ENCODE data around the gene CDIPT.
A peak's percentile ranks its signal among the peaks of the same experiment; 100 is the strongest.
"Not testable (repeated sequence)": the region's sequence is repeated elsewhere in the genome, so short reads cannot be mapped to it uniquely, and the experiment has no call there.

Gene CDIPT

DNA sequence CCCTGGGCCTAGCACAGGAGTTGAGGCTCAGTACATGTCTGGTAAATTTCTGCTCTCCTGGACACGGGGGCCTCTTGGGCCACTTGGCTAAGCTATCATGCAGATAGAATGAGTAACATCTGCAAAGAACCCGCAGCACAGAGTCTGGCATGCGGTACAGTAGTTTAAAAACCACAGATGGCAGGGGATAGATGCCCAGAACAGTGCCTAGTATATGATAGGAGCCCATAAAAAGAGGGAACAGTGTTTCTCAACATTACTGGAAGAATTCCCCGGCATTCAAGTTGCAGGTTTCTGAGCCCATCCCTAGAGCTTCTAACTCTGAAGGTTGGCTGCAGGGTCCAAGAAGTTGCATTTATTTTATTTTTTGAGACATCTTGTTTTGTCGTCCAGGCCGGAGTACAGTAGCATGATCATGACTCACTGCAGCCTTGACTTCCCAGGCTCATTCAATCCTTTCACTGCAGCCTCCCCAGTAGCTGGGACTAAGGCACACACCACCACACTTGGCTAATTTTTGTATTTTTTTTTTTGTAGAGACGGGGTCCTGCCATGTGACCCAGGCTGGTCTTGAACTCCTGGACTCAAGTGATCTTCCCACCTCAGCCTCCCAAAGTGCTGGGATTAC is 5.8 kb downstream of the CDIPT start:
- DNase-seq: peak; percentile 52

DNA sequence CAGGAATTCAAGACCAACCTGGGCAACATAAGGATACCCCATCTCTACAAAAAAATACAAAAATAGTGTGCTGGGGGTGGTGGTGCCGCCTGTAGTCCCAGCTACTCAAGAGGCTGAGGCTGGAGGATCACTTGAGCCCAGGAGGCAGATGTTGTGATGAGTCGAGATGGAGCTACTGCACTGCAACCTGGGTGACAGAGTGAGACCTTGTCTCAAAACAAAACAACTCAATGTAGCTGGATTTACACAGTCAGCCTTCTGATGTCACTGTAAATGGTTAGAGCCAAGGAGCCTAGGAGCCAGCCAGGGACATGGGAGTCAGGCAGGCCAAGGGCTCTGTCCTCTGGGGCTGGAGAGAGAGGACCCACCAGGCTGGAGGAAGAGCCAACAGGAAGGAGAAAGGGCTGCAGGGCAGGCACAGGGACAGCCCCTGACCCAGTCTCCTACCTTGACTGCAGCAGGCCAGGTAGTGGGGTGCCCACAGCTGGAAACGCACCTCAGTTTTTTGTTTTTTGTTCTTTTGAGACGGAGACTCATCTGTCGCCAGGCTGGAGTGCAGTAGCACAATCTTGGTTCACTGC is 8.4 kb downstream of the CDIPT start:
- no peak for DNase-seq

DNA sequence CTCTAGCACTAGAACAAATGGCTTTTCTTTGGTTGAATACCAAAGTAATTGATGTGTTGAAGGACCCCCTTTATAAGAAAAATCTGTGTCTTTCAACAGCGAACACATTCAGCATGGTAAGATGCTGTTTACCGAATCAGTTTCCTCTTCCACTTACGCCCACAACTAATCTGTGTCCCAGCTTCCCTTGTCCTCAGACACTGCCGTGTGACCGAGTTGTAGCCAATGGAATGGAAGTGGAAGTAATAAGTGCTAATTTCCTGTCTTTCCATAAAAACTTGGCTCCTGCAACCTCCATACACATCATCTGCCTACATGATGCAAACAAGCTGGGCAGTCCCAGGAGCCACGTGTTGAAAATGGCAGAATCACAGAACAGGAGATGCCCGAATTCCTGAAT is 10.4 kb downstream of the CDIPT start:
- DNase-seq: peak; percentile 59

DNA sequence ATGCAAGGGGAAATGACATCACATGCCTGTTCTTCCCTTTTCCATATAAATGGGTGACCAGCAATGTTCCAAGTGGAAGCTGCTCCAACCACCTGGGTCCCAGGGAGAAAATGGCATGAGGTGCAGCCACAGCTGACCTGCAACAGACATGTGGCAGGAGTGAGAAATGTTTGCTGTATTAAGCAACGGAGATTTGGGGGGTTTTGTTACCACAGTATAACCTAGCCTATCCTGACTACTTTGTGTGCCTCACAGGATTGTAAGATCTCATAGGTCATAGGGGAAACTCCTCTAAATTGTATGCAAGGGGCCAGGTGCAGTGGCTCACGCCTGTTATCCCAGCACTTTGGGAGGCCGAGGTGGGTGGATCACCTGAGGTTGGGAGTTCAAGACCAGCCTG is 12.0 kb downstream of the CDIPT start:
- DNase-seq: no peak

DNA sequence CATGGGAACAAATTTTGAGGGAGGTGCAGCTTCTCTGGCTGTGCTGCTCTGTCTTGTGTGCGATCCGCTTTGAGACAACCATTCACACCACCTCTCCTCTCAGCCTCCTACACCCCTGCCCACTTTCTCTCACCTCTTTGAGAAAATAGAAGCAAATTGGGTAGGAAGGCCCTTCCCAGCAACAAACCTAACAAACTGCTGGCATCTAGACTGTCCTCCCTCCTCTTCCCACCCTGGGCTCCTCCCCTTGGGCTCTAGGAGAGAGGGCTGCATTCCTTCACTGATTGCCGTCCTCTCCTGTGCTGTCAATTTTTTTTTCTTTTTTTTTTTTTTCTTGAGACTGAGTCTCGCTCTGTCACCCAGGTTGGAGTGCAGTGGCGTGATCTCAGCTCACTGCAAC is 13.5 kb downstream of the CDIPT start:
- no peak for DNase-seq

DNA sequence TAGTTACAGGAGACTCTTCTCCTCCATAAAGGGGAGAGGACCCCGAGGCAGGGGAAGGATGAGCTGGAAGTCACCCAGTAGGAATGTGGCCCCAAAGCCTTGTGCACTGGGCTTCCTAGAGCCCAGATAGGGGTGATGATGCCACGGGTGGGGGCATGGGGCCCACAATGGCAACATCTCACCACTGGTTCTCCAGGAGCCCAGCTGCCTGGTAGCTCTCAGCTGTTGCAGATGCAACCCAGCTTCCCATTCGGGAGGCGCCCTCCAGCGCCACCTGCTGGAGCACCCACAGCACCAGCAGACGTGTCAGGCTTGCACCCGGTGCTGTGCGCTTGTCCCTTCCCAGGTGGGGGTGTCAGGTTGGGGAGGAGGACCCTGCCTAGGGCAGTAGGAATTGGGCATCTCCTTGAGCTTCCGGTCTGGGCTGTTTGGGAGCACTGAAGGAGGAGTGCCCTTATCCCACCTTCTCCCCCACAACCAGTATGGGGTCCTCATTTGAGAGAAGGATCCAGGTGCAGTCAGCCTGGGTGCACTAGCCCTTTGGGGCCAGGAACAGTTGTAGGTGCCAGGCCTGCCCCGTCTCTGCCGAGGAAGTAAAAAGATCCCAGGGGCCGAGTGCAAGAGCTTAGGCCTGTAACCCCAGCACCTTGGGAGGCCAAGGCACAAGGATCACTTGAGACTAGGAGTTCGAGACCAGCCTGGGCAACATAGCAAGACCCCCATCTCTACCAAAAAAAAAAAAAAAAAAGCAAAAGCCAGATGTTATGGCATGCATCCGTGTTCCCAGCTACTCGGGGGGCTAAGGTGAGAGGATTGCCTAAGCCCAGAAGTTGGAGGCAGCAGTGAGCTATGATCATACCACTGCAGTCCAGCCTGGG is 14.4 kb downstream of the CDIPT start:
- peak; percentile 52 for DNase-seq

DNA sequence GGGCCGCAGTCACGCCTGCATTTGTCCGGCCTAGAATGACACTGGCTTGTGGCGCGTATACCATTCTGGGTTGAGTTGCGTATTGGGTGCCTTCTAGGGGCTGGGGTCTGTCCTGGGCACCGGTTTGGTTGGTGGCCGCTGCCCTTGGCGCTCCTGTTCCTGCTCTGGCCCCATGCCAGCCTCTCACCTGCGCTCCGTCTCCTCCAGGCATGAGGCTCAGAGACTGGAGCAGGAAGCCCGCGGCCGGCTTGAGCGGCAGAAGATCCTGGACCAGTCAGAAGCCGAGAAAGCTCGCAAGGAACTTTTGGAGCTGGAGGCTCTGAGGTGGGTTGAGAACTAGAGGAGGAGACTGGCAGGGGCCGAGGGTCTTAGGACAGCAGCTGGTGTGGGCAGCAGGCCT is 17.4 kb downstream of the CDIPT start:
- DNase-seq: no peak

DNA sequence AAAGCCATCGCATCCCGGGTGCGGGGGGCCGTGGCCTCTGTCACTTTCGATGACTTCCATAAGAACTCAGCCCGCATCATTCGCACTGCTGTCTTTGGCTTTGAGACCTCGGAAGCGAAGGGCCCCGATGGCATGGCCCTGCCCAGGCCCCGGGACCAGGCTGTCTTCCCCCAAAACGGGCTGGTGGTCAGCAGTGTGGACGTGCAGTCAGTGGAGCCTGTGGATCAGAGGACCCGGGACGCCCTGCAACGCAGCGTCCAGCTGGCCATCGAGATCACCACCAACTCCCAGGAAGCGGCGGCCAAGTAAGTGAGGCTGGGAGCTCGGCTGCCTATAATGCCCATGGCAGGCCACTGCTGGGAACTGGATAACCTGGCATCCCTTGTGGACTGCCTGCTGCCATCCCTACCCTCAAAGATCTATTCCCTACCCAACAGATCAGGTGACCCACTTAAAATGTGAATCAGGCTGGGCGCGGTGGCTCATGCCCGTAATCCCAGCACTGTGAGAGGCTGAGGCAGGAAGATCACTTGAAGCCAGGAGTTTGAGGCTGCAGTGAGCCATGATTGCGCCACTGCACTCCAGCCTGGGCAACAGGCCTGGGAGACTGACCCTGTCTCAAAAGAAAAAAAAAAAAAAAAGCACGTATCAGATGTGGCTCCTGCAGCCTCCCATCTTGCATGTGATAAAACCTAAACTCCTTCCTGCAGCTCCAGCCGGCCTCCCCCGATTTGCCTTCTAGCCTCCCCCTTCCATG is 18.3 kb downstream of the CDIPT start:
- no peak for DNase-seq

DNA sequence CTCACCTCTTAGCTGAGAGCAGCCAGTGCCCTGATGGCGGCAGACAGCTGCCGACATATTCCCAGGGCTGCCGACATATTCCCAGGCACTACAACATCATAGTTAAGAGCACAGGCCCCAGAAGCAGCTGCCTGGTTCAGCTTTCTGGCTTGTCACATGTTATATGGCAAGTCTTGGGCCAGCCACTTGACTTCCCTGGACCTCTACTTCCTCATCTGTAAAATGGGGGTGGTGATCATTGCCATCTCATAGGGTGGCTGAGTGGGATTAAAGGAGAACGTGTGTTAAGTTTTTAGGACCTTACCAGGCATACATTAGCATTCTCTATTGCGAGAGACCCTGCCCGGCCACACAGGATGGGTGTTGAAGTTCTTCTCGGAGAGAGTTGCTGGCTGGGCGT is 19.1 kb downstream of the CDIPT start:
- DNase-seq: no peak

DNA sequence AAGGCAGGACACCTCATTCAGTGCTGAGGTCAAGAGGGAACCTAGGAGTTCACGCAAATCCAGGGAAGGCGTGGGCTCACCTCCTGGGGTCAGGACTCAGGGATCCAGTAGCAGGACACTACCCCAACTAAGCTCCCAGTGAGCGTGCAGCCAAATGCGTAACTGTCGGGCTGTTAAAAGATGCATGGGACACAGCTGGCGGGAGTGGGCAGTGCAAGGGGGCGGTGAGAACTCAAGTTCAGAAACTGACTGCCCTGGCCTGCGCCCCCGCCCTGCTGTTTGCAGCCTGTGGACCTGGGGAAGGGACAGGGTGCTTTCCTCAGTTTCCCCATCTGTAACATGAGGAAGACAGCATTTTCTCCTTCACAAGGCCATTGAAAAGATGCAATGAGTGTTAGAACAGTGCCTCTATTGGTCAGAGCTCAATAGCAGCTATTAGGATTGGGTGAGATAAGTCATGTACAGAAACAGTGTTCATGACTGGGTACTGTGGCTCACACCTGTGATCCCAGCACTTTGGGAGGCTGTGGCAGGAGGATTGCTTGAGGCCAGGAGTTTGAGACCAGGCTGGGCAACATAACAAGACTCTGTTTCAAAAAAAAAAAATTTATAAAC is 20.2 kb downstream of the CDIPT start:
- no peak for DNase-seq

DNA sequence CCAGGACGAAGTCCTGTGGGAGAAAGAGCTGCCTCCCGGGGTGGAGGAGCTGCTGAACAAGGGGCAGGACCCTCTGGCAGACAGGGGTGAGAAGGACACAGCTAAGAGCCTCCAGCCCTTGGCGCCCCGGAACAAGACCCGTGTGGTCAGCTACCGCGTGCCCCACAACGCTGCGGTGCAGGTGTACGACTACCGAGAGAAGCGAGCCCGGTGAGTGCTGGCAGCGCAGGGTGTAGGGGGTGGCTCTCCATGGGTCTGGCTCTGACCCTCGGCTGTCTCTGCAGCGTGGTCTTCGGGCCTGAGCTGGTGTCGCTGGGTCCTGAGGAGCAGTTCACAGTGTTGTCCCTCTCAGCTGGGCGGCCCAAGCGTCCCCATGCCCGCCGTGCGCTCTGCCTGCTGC is 21.4 kb downstream of the CDIPT start:
- no peak for DNase-seq

DNA sequence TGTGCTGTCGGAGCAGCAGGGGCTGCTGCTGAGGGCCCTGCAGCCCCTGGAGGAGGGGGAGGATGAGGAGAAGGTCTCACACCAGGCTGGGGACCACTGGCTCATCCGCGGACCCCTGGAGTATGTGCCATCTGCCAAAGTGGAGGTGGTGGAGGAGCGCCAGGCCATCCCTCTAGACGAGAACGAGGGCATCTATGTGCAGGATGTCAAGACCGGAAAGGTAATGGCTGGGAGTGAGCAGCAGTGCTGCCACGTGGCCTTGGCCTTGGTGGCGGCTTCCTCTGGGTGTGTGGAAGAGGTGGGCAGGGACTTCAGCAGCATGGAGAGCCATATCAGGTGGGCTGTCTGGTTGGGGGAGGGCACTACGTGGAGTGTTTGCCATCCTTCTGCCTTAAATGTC is 22.8 kb downstream of the CDIPT start:
- DNase-seq: no peak

DNA sequence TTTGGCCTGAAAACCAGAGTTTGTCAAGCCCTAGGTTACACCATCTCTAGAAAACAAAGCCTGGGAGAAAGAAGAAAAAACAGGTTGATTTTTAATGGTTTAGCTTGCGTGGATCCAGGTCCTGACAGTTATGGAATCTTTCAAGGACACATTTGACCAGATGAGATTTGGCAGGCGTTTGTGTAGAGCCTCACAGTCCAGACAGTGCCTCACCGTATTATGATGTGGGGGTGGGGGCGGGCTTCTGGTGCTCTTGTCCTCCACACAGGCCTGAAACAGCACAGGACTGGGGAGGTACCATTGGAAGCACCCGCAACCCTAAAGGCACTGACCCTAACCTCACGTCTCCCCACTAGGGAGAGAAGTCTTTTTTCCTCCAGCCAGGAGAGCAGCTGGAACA is 23.2 kb downstream of the CDIPT start:
- DNase-seq: no peak

DNA sequence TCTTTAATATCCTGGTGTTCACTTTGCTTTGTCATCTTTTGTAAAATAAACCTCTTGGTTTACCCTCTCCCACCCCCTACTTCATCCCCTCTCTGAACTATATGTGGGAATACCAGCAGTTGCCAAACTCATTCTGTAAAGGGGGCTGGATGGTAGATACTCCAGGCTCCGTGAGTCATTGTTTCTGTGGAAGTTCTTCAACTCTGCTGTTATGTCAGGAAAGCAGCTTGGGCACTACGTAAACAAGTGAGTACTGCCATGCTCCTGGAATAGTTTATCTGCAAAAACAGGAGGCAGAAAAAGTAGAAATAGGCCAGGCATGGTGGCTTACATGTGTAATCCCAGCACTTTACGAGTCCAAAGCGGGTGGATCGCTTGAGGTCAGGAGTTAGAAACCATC is 25.2 kb downstream of the CDIPT start:
- DNase-seq: no peak

DNA sequence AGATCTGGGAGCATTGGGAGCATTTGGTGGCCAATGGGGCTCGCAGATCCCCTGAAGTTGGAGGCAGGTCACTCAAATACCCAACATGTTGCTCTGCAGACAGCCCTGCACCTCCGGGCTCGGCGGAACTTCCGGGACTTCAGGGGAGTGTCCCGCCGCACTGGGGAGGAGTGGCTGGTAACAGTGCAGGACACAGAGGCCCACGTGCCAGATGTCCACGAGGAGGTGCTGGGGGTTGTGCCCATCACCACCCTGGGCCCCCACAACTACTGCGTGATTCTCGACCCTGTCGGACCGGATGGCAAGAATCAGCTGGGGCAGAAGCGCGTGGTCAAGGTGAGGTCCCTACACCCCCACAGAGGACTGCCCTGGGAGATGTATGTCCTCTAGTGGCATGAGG is 26.4 kb downstream of the CDIPT start:
- DNase-seq: no peak

DNA sequence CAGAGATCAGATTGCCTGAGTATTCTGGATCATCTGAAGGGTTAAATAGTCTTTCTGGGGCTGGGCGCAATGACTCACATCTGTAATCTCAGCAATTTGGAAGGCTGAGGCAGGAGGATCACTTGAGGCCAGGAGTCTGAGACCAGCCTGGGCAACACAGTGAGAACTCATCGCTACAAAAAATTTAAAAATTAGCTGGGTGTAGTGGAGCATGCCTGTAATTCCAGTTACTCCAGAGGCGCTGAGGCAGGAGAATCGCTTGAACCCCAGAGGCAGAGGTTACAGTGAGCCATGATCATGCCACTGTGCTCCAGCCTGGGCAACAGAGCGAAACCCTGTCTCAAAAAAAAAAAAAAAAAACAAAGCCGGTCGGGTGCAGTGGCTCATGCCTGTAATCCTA is 27.1 kb downstream of the CDIPT start:
- DNase-seq: no peak

DNA sequence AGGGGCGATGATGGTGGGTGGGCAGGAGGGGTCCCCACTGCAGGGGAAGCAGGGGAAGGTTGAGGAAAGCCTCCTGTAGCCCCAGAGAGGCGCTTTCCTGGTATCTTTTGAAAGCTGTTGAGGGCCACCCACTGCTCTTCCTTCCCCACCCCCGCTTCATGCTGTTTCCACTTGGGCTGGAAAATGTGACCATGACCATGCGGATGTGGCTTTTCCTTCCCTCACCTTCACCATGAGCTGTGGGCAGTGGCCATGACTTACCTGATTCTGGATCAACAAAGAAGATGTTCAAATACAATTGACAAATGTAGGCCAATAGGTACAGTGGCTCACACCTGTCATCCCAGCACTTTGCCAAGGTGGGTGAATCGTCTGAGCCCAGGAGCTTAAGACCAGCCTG is 28.9 kb downstream of the CDIPT start:
- no peak for DNase-seq

DNA sequence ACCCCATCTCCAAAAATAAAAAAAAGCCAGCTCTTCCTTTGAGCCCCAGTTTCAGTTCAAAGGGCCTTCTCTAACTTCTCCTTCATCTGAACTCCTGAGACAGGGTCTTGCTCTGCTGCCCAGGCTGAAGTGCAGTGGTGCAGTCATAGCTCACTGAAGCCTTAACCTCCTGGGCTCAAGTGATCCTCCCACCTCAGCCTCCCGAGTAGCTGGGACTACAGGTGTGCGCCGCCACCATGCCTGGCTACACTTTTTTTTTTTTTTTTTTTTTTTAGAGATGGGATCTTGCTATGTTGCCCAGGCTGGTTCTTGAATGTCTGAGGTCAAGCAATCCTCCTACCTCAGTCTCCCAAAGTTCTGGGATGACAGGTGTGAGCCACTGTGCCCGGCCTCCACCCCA is 29.8 kb downstream of the CDIPT start:
- DNase-seq: not testable (repeated sequence)

DNA sequence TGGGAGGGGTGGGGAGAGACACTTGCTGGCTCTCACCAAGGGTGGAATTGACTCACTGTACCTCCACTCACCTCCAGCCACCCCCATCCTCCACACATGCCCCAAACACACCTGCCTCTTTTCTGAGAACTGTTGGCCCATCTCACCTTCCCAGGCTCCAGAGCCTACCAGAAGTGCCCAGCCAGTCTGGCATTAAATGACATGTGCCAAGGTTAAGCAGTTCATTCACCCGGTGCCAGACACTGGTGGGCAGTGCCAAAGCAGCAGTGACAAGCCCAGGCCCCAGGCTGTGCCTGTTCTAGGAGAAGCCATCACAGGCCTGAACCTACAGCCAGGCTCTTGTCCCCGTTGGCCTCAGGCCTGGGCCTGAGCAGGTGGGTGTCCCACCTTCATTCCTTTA is 31.5 kb downstream of the CDIPT start:
- no peak for DNase-seq

DNA sequence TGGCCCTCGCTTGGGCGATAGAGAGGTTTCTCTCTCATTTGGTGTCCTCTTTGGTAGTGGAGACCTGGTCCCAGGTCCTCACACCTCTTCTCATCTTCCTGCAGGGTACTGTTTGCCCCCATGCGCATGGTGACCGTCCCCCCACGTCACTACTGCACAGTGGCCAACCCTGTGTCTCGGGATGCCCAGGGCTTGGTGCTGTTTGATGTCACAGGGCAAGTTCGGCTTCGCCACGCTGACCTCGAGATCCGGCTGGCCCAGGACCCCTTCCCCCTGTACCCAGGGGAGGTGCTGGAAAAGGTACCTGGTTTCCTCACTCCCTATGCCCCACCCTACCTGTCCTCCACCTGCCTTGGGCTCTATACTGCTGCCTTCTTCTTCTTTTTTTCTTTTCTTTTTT is 32.3 kb downstream of the CDIPT start:
- no peak for DNase-seq

DNA sequence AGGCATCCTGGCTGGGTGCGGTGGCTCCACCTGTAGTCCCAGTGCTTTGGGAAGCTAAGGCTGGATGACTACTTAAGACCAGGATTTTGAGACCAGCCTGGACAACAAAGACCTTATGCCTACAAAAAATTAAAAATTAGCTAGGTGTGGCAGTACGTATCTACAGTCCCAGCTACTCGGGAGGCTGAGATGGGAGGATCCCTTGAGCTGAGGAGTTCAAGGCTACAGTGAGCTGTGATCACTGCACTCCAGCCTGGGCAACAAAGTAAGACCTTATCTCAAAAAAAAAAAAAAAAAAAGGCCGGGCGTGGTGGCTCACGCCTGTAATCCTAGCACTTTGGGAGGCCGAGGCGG is 36.7 kb downstream of the CDIPT start:
- DNase-seq: no peak

DNA sequence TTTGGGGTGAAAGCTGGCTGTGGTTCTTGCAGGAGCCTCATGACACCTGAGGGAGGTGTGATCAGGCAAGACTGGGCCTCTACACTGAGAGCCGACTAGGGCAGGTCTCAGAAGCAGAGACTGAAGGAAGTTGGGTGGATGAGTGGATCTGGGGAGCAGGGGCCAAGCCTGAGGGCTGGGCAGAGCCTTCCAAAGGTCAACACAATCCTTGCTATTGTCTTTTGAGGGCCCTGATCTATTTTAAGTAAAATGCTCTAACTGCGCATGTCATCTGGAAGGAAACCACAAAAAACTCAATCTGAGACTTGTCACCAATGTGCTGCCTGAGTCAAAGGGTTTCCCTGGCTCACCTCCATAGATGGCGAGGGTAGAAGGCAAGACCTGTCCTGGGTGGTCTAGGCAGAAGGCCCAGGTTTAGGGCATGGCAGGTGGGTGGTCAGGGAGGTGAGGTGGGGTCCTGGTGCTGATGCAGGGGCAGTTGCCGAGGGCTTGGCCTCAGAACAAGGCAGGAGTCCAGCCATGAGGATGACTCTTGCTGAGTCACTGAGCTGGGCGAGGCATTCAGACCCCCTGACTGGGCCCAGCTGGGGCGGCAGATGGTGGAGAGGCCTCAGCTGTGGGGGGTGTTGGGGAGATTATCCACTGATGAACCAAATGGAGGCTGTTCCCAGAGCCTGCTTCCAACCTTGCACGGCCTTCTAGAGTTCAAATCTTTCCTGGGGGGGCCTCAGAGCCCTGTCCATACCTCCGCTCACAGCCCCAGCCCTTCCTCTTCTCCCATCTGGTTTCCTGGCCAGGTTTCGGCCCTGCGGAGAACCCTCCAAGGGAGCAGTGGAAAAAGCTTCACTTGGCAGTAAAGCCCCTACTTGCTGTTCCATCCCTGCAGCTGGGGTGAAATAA is 37.6 kb downstream of the CDIPT start:
- peak; percentile 90 for DNase-seq
